HepG2 (cell line): ENCODE results near the gene ATRAID. TPM values are rescaled to one million over a fixed set of nuclear protein-coding genes. Genes with fewer than 3 reads are reported as not detected.

Experiments
- BCL6 ChIP-seq: IDR thresholded peaks from 2 replicates; pipeline ENCODE4 v1.6.1; 2016; ENCODE audit warnings: missing genetic modification reagents, missing compliant biosample characterization
- BORCS8-MEF2B ChIP-seq: sonication (generic); formaldehyde crosslinking; IDR thresholded peaks from 2 replicates; pipeline ENCODE4 v1.8.0; 2022; ENCODE audit warnings: mild to moderate bottlenecking, missing genetic modification reagents
- CERS6 ChIP-seq: sonication (generic); formaldehyde crosslinking; IDR thresholded peaks from 2 replicates; pipeline ENCODE4 v1.5.0; 2020; ENCODE audit warnings: missing genetic modification reagents
- EZH2 ChIP-seq: conservative IDR thresholded peaks from 2 replicates; pipeline ENCODE4 v1.6.1; 2012; ENCODE audit warnings: mild to moderate bottlenecking, low read depth, low read length, moderate library complexity
- GATAD1 ChIP-seq: IDR thresholded peaks from 2 replicates; pipeline ENCODE4 v1.6.1; 2016; ENCODE audit warnings: missing genetic modification reagents, missing compliant biosample characterization
- HOMEZ ChIP-seq: IDR thresholded peaks from 2 replicates; pipeline ENCODE4 v1.6.1; 2016; ENCODE audit warnings: low read depth
- KMT2A ChIP-seq: sonication (generic); formaldehyde crosslinking; IDR thresholded peaks from 2 replicates; pipeline ENCODE4 v1.4.0; 2020; ENCODE audit warnings: missing genetic modification reagents
- SRY ChIP-seq: sonication (generic); formaldehyde crosslinking; IDR thresholded peaks from 2 replicates; pipeline ENCODE4 v1.8.0; 2022; ENCODE audit warnings: mild to moderate bottlenecking, missing genetic modification reagents
- ZBTB39 ChIP-seq: sonication (generic); formaldehyde crosslinking; IDR thresholded peaks from 2 replicates; pipeline ENCODE4 v1.5.0; 2020; ENCODE audit warnings: missing genetic modification reagents
- ZMYM2 ChIP-seq: sonication (generic); formaldehyde crosslinking; IDR thresholded peaks from 2 replicates; pipeline ENCODE4 v1.8.0; 2022; ENCODE audit warnings: mild to moderate bottlenecking, missing genetic modification reagents
- ZNF513 ChIP-seq: sonication (generic); formaldehyde crosslinking; conservative IDR thresholded peaks from 2 replicates; pipeline ENCODE4 v1.5.0; 2020; ENCODE audit warnings: missing genetic modification reagents
- ZNF607 ChIP-seq: sonication (generic); formaldehyde crosslinking; IDR thresholded peaks from 2 replicates; pipeline ENCODE4 v1.5.1; 2020; ENCODE audit warnings: missing genetic modification reagents, mild to moderate bottlenecking, borderline replicate concordance
- ZNF768 ChIP-seq: sonication (generic); formaldehyde crosslinking; IDR thresholded peaks from 2 replicates; pipeline ENCODE4 v1.4.0; 2020; ENCODE audit warnings: missing genetic modification reagents
- polyA plus RNA-seq, 8 experiments: library from polyadenylated mRNA; depleted of rRNA in 3 of 8; stranded (reverse) in 7 of 8; unstranded in 1 of 8; fragments of >200 nt; fragmentation: Illumina TruSeq in 4 of 8; extraction: Trizol in 4 of 8; gene quantifications; 2 replicates each; pipeline versions ENCODE4 v1.2.1 to v1.2.3, GENCODE V29; 2011 to 2016; ENCODE audit warnings: low read depth in 4 of 8, missing spikeins in 1 of 8, mixed read lengths in 1 of 8; ENCODE audit not compliant: insufficient read depth in 1 of 8
- total RNA-seq, 5 experiments: library from RNA; depleted of rRNA; stranded (reverse); fragments of >200 nt; fragmentation: Illumina TruSeq; extraction: Trizol; gene quantifications; 2 replicates each; pipeline ENCODE4 v1.2.3, GENCODE V29; 2016; ENCODE audit warnings: low read depth in 1 of 5

Gene ATRAID
- total and polyA plus RNA-seq, 2 of the 13 experiments (the other 11 are each of a cell fraction or from before 2014, with no cell fraction given): 207 to 382 TPM

- TF ChIP-seq CERS6 (CRISPR knock-in tag) (no peak), BORCS8-MEF2B (no peak), BCL6 (CRISPR knock-in tag) (no peak), EZH2 (no peak), HOMEZ (CRISPR knock-in tag) (no peak), ZBTB39 (no peak), SRY (CRISPR knock-in tag) (no peak), ZMYM2 (CRISPR knock-in tag) (no peak), ZNF513 (CRISPR knock-in tag) (no peak), ZNF607 (no peak), KMT2A (CRISPR knock-in tag) (no peak), ZNF768 (CRISPR knock-in tag) (no peak), GATAD1 (no peak)
Observed at GRCh38 chr2:27258051-27258450, 46.2 kb downstream of the ATRAID start (continued).
